ENCODE data around the gene CD82. TPM values are rescaled to one million over a fixed set of nuclear protein-coding genes. Genes with fewer than 3 reads are reported as not detected.

Gene CD82
- total RNA-seq, 1 experiment from 2014 or later, result 4.5 TPM

GRCh38 chr11:44628730-44629700 is 63.6 kb downstream of the CD82 start:
- no peak overlapping the region for H4K5ac ChIP-seq (ENCODE audit: insufficient read length, low read depth, low read length)
- no peak overlapping the region for H3K18ac ChIP-seq (ENCODE audit: insufficient read length, low read depth, low read length)
- H3K9ac ChIP-seq (ENCODE audit: extremely low read depth, insufficient read length, low read length), result no peak overlapping the region
- H2AK5ac ChIP-seq (ENCODE audit: insufficient read length, low read length), result no peak overlapping the region
- no peaks in the 10 kb centered on the region; the same call in 1 of the 2 replicates for H3K79me2 ChIP-seq (ENCODE audit: insufficient read depth, low read length)
- no peaks in the 10 kb centered on the region for H3K79me1 ChIP-seq (ENCODE audit: insufficient read depth, low read depth, low read length, poor library complexity, severe bottlenecking)
- H2BK20ac ChIP-seq (ENCODE audit: low read depth, low read length, poor library complexity, severe bottlenecking), result no peak overlapping the region
- H3K9me3 ChIP-seq (ENCODE audit: control insufficient read depth, low read depth, low read length), result no peaks in the 10 kb centered on the region
- H3K36me3 Mint-ChIP-seq (ENCODE audit: insufficient read depth in 1 of 3, low read depth in 3 of 3), result no peaks in the 10 kb centered on the region; a peak in 2 of 7 replicates
- no CpG with 5 or more reads among the region's 14 CpGs for WGBS (ENCODE audit: extremely low coverage, insufficient read length, low lambda C conversion rate)
- no peak overlapping the region for H3K27ac ChIP-seq (ENCODE audit: insufficient read length, low read depth, low read length)
- H3K4me3 Mint-ChIP-seq, result no peak overlapping the region
- no peak overlapping the region for H2AFZ ChIP-seq (ENCODE audit: low read length)
- no peak overlapping the region for H3K4ac ChIP-seq (ENCODE audit: low read depth, low read length)
- H3K23me2 ChIP-seq (ENCODE audit: insufficient read length, low read depth, low read length, poor library complexity, severe bottlenecking), result no peaks in the 10 kb centered on the region
- no peaks in the 10 kb centered on the region for H3K27me3 ChIP-seq (ENCODE audit: insufficient read depth, low read length)
- no peak overlapping the region for H2BK120ac ChIP-seq (ENCODE audit: low read depth, low read length, poor library complexity, severe bottlenecking)
- no peak overlapping the region for H3K14ac ChIP-seq (ENCODE audit: insufficient read depth, low read length)
- H3K56ac ChIP-seq (ENCODE audit: insufficient read length, low read depth, low read length), result no peak overlapping the region
- H2BK12ac ChIP-seq (ENCODE audit: insufficient read length, low read depth, low read length), result no peak overlapping the region
- no peaks in the 10 kb centered on the region for H4K20me1 ChIP-seq (ENCODE audit: control insufficient read depth, insufficient read depth, insufficient read length)
- H3T11ph ChIP-seq (ENCODE audit: low read length), result no peak overlapping the region
- no peak overlapping the region for H4K91ac ChIP-seq (ENCODE audit: insufficient read length, low read depth, low read length)
- no peaks in the 10 kb centered on the region for H3K4me1 ChIP-seq (ENCODE audit: insufficient read depth, low read length)
- H3K23ac ChIP-seq (ENCODE audit: insufficient read length, low read depth, low read length), result no peak overlapping the region
- no peak overlapping the region for H3K4me2 ChIP-seq (ENCODE audit: insufficient read depth, insufficient read length, low read length)
- no peak for TF ChIP-seq CTCF (conservative IDR thresholded peaks at IDR 0.05)
- H3K27me3 Mint-ChIP-seq (ENCODE audit: low read depth), result peaks cover 14% of the 10 kb centered on the region
- H2BK15ac ChIP-seq (ENCODE audit: low read depth, low read length), result no peak overlapping the region
- H4K8ac ChIP-seq (replicated peaks; ENCODE audit: insufficient read length, low read depth, low read length), result no peak overlapping the region
- H3K9me3 Mint-ChIP-seq, result peaks cover 3% of the 10 kb centered on the region in 2 experiments; a peak in 3 of 5 replicates
- H3K4me1 Mint-ChIP-seq, result peaks cover 14 to 18% of the 10 kb centered on the region in 2 experiments
- H3K27ac Mint-ChIP-seq, result 0 out of 7 replicates have a peak overlapping the region, but pooled peaks of 1 of the 3 experiments have one; percentile 55
- H2BK5ac ChIP-seq (ENCODE audit: insufficient read length, low read length), result no peak overlapping the region
- peak; percentile 12 for DNase-seq
